Measurements from ENCODE around the gene C1orf53.
"Not testable (repeated sequence)": the region's sequence is repeated elsewhere in the genome, so short reads cannot be mapped to it uniquely, and the experiment has no call there.

Gene C1orf53

DNA sequence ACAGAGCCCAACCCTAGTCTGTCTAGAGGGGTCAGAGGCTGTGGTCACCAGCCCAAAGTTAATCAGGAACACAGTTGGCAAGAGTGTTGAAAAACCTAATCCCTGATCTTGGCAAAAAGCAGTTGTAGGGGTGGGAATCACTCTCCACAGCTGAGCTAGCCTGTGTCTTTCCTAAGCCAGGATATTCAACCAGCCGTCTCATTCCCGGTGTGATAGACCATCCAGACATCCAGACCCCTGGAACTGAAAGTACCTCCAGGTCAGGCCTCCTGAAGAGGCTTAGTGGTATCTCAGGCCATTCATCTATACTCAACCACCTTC, 19.6 kb downstream of the C1orf53 start:
- DNase-seq = no peak

DNA sequence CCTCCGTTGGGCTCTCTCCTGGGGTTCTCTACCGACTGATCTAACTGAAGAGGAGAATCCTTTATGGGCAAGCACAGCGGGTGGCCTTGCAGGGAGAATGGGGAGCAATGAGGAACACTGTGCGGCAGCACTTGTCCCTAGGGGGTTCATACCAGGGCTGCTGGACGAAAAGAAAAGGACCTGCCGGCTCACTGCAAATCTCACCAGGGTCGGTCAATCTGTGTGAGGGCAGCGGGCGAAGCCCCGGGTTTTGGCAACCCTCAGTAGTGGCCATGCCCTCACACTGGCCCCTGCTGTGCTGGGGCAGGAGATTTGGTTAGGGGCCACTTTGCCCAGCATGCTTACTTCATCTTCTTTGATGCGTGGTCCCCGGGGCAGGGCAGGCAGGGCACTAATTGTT, 20.6 kb downstream of the C1orf53 start:
- DNase-seq = no peak

DNA sequence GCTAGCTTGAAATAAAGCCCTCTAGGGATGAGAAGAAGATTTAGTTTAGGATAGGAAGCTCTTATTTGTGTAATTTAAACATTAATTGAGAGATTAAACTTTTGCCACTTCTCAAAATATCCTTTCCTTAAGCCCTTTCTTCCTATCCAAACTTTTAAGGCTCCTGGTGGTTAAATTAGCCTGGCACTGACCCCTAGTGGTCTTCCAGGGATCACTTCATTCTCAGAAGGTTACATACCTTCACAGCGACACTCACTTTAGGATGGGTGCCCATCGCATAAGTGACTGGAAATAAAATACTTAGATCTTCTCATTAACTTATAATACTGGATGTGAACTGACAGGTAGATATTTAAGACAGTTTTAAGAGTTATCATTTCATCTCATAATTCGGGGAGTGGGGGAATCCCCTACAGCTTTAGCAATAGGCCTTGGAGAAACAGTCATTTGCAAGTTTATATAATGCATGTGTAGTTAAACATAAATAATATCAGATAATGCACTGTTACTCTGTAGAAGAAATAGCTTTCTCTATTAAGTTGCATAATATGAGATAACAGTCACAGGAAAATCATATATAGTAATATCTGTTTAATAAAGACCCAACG, 22.2 kb downstream of the C1orf53 start:
- DNase-seq = no peak

DNA sequence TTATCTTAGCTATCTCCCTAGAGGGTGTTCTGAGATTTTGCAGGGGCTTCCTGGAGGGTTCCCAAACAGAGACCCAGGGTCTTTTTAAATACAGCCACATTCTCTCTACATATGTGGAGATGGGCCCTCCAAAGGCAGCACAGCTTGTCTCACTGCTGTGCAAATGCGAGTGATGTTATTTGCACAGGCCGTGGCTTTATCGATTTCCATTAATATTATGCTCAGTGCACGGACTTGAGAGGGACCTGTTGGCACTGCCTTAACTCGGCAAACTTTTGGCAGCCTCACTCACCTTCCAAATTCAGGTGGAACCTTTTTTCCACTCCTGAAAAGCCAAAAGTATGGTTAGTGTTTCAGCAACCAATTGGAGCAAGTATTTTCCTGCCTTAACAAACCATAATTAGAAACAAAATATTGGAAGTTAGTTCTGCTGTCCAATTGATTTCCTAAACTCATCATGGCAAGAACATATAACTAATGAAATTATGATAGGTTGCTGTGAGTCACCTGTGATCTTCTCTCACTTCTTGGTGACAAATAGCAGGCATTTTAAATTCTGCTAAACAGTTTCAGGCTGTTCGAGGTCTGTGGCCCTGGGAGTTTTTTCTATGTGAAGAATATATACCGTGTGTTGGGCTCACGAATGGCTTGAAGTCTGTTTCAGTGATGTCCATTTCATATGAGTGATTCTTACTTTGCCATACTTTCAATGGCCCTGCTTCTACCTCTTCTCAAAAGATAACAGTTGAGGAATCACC, 25.7 kb downstream of the C1orf53 start:
- no peak for DNase-seq

DNA sequence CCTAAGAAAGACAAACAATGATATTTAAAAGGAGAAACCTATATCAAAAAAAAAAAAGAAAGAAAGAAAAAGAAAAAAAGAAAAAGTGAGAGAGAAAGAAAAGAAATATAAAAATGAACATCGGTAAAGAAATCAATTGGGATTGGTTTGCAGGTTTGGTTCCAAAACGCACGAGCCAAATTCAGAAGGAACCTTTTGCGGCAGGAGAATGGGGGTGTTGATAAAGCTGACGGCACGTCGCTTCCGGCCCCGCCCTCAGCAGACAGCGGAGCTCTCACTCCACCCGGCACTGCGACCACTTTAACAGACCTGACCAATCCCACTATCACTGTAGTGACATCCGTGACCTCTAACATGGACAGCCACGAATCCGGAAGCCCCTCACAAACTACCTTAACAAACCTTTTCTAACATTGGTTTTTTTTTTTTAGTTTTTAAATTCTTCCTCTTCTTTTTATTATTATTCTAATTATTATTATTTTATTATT, 26.5 kb downstream of the C1orf53 start:
- DNase-seq = no peak

DNA sequence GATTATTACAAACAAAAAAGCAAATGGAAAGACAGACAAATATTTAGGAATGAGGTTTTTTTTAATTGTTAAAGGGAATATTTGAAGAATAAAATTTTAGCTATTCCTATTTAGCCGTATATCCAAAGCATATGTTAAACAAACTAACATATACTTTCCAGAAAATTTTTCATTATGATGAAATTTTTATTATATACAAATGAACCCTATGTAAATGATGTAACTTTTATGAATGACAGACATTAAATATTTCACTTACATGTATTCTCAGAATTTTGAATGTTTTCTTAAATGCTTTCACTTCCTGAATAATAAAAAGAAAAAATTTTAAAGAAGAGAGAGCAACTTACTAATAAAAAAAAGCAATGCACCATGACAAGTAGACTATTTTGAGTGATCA, 30.6 kb downstream of the C1orf53 start:
- no peak for DNase-seq

DNA sequence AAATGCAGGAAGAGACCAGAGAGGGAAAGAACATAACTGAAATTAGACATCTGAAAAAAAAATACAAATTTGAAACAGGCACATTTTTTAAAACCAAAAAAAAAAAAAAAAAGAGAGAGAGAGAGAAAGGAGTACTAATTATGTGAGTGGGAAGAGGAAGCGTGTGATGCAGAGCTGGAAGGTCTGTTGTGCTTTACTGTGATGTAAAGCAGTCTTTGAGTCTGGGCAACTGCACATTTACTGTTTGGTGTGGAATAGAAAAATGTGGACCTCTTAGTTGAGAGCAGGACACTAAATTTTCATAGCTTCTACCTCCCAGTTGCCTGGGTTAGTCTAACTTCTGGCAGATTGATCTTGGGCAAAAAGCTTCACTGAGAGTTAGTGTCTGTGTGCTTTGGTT, 31.2 kb downstream of the C1orf53 start:
- no peak for DNase-seq

DNA sequence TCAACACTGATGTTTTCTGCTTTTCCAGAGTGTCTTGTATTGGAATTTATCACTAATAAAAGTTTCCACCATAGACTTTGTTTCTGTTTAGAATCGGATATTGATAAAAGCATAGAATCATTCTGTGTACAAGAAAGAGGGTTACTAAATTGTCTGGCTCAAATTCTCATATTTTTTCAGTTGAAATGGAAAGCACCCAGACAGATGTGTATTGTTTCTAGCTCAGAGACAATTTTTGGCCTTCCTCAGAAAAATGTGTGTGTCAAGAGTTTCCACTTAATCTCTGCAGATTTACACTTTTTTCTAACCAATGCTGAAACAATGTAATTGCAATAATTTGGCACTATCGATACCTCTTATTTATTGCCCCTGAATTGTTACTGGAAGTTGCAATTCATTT, 35.0 kb downstream of the C1orf53 start:
- no peak for DNase-seq

DNA sequence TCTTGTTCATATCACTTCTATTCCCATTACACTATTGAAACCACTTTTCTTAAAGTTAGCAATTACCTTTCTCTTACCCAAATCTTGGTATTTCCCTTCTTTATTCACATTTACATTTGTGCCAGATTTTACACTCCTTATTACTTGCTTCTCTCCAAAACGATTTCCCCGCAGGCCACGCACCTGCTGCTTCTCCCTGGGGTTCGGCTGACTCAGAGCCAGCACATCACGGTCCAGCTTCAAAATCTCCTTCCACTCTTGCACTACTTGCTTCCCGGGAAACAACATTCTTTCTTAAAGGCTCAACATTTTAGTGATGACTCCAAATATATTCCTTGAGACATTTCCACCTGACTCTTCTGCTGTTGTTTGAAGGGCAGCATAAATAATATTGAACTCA, 35.5 kb downstream of the C1orf53 start:
- DNase-seq = no peak

DNA sequence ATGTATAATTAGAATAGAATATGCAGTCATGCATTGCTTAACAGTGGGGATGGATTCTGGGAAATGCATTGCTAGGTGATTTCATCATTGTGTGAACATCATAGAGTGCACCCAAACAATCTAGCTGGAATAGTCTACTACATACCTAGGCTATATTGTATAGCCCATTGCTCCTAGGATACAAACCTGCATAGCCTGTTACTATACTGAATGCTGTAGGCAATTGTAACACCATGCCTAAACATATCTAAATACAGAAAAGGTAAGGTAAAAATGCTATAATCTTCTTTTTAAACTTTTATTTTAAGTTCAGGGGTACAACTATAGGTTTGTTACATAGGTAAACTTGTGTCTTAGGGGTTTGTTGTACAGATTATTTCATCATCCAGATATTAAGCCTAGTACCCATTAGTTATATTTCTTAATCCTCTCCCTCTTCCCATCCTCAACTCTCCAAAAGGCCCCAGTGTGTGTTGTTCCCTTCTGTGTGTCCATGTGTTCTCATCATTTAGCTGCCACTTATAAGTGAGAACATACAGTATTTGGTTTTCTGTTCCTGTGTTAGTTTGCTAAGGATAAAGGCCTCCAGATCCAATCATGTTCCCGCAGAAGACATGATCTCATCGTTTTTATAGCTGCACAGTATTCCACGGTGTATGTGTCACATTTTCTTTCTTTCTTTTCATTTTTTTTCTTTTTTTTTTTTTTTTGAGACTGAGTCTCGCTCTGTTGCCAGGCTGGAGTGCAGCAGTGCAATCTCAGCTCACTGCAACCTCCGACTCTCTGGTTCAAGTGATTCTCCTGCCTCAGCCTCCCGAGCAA, 36.9 kb downstream of the C1orf53 start:
- not testable (repeated sequence) for DNase-seq

DNA sequence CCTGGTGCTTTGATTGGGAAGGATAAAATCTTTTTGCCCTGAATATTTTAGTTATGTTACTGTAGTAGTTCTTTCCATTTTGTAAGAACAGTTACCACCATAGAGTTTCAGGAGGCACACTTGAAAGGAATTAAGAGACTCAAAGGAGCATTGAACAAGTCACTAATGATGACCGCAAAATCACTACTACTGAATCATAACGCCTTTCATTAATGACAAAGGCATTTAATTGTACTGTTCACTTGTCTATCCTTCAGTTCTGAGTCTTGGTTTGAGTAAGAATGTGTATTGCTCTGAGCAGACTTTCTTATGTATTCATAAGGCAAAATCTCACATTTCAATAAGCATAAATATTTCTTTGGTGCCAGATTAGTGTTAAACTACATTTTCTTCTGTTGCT, 39.6 kb downstream of the C1orf53 start:
- no peak for DNase-seq

DNA sequence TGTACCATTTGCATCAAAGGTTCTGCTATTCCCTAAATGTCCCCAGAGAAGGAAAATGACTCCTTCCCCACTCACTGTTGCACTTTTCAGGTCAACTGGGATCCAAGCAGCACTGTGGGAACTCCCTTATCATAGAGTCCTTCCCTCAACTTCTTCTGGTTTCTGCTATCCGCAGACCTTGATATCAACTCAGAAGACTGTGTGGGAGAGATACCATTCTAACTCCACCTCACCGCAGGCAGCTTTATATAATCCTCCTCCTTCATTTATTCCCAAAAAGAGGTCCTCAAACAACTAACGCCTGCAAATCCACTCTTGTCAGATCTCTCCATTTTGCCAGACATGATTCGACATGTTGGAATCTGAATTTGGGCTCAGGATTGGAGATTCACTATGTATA, 42.1 kb downstream of the C1orf53 start:
- no peak for DNase-seq

DNA sequence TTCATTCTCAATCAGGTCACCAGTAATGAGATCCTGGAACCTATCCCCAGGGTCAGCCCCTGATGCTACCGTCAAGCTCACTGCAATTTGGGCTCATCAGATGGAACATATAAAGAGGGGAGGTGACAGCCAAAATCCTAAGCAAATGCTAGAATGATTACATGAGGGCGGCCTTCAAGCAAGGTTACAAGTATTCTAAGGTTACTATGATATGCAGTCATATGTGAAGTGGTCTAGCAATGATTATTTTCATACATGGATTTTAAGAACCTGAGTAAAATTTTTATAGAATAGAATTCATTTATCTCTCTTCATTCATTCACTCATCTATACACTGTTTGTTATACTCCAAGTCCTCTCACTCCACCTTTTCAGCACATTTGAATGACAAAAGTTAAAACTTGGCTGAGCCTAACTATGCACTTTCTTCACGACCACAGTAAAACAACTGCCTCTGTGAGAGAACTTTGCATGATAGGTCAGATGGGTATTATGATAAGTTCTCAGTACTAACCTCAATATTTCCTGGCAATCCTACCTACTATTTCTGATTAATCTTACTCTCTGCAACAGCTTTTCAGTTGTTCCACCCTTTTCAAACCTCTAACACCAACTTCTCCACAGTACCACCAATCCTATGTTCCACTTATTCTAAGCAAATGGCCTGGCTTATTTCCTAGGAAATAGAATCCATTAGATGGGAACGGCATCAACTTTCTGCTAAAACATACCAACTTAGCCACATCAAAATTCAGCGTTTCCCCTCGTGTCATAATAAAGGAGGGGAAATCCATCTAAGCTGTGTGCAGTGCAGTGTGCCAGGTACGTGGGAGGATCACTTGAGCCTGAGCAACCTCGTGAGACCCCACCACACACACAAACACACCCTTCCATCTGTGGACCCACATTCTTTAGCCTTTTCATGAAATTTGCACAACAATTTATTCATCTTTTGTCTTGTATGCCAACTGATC, 46.8 kb downstream of the C1orf53 start:
- no peak for DNase-seq

DNA sequence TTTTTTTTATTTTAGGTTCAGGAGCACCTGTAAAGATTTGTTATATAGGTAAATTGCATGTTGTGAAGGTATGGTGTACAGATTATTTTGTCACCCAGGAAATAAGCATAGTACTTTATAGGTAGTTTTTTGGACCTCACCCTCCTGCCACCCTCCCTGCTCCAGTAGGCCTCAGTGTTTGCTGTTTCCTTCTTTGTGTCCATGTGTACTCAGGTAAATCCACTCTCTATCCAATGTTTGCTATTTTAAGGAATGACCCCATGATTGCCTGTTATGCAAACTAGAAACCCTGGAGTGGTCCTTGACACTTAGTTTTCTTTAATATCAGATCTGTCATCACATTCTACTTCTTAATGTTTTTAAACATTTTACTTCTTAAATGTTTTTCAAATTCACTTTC, 48.7 kb downstream of the C1orf53 start:
- DNase-seq = no peak

DNA sequence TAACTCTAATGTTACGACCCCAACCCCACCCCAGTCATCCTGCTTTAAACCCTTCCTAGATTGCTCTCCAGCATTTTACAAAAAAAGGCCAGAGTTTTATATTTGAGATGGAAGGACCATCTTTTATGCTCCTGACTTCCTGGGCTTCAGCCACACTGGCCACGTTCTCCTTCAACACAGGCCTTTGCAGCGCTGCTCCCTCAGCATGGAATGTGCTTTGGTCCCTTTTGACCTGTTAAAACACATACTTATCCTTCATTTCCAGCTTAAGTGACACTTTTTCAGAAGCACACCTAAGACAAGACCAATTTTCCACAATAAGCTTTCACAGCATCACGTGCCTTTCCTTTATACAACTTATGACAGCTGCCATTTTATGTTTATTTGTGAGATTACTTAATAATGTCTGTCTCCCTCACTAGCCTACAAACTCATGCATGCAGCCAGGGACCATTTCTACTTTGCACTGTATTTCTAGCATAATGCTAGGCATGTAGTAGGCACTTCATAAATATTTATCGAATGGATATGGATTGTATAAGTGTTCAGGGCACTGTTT, 49.3 kb downstream of the C1orf53 start:
- DNase-seq = no peak

DNA sequence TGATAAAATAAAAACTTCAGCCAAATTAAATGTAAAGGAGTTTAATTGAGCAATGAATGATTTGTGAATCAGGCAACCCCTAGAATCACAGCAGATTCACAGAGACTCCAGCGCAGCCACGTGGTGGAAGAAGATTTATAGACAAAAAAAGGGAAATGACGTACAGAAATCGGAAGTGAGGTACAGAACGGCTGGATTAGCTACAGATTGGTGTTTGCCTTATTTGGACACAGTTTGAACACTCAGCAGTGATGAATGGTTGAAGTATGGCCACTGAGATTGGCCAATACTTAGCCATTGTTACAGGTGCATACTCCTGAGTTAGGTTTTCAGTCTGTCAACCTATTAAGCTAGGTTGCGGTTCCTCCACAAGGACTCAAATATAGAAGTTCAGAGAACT, 51.0 kb downstream of the C1orf53 start:
- not testable (repeated sequence) for DNase-seq

DNA sequence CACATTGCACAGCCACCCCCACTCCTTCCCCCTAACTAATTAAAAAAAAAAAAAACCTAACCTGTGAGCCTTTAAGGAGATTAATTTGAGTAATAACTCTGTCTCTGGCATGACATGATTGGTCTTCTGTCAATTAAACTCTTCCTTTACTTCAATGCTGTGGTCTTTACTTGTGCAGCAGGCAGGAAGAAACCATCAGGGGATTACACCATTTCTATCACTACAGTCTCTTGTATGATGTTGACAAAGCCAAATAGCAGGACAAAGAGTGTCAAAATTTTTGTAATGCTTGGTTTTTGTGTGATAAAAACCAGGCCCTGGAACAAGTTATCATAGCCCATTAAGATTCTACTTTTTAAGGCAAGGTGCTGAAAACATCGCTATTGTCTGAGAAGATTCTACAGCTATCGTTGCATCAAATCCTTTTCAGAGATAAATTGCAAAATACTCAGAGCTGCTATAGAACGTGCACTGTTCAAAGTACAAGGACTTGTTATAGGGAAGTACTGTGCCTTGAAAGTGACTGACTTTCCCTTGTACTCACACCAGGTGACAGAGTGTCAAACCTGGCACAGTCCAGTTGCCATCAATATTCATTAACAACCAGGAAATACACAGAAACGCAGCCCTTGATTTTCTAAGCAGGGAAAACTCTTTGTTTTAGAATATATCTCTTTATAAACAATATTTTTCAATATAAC, 52.4 kb downstream of the C1orf53 start:
- DNase-seq = no peak

DNA sequence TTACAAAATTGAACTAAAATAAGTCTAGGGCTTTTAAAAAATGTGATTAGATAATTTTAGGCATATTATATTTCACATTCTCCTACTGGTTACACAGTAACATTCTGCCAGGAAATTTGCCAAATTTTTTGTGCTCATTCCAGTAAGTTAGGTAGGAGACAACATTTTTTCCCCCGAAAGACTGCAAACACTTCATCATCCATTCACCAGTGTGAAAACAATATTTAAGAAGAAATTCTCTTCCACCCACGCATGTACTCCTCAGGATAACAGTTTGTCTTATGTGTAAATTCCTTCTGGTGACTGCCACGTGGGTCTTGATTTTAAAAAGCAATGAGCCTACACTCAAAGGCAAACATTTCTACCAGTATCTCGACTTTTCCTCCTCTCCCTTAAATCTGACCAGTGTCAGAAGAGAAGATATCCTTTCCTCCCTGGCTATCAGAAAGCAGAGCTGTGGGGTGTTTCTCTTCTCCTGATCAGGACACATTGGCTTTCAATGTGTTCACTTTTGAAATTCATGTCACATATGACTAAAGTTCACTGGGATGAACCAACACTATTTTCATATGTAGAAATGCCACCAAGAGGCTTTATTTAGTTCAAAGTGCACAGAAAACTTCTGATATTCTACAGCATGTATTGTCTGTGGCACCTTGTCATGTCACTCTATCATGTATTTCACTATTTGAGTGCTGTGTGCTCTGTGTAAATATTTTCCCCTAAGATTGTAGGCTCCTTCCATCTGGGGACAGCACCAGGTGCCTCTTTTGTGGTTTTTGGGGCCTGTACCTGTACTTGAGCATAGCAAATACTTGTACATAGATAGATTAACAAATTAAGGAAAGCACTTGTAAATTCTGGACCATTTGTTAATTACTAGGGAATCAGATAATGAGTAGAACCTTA, 53.3 kb downstream of the C1orf53 start:
- DNase-seq = no peak

Data from activated naive CD4-positive, alpha-beta T cell (primary cell).